Activated naive CD4-positive, alpha-beta T cell treated with Interleukin-2 at 50 U/mL for 16 hours (primary cell): ENCODE data around the gene TSPAN7.

Experiments used
- DNase-seq: peaks from one replicate; pipeline ENCODE4 v3.0.0-alpha.2; 2020

The TSPAN7 gene

DNA sequence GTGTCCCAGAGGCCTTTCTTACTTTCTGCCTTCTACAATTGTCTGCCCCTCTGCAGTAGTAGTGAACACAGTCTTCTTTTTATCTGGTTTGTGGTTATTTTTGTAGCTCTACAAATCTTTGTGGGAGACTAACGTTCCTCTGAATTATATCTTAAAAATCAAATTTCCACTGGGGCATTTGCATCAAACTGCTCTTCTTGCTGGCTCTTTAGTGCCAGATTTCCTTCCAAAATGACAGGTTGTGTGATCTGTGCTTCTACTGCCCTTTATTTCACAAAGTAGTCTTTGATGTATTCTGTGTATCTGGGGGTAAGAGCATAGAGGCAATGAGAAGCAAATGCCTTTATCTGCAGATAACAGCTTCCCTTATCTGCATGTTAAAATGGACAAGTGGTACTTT is 34.5 kb downstream of the TSPAN7 start:
- DNase-seq: no peak

DNA sequence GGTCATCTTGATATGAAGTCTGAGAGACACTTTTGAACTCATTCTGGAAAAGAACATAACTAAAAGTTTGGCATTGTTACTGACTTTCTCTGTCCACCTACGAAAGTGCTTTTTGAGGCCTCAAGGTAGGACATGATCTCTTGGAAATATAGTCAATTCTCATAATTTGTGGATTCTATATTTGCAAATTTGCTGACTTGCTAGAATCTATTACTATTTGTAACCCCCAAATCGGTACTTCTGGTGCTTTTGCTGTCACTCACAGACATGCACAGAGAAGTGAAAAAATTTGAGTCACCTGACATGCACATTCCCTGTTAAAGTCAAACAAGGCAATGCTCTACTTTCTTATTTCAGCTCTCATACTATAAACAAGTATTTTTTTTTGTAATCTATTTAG is 35.6 kb downstream of the TSPAN7 start:
- DNase-seq: no peak

DNA sequence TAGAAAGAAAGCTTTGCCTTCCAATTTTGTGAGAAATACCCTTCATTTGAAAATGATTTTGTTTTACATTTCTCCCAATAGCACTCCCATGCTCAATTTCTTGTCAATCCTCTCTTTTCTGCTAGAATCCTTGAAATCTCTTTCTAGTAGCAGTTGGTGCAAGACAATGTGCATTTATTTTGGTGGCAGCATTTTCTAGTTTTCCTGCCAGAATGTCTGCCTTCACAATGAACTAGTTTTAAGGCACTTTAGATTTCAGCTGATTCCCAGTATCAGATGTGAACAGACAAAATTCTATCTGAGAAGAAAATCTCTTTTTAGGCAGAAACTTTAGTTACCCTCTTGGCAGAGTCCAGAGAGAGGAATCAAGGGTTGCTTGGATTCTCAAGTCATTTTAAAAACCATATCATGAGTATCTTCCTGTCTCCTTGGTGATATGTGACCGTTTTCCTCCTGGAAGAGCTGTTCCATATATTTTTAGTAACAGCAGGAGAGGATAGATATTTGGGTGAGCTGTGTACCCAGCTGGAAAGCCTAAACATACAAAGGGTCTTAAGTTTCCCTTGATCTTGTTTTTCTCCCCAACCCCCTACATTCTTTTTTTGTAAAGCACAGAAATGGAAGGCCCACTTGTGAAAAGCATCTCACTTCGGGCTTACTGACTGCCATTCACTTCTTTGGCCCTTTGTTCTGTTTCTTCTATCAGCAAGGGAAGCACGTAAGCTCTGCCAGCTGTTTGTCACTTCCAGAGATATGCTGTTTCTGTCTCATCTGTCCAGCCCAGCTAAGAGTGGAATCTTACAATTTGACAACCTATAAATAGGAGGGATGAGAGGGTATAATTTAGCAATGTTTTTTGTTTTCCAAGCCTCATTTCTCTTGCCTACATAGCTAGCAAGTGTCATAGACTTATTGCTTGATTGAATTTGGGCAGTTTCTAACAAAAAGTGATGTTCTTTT is 38.7 kb downstream of the TSPAN7 start:
- DNase-seq: no peak

DNA sequence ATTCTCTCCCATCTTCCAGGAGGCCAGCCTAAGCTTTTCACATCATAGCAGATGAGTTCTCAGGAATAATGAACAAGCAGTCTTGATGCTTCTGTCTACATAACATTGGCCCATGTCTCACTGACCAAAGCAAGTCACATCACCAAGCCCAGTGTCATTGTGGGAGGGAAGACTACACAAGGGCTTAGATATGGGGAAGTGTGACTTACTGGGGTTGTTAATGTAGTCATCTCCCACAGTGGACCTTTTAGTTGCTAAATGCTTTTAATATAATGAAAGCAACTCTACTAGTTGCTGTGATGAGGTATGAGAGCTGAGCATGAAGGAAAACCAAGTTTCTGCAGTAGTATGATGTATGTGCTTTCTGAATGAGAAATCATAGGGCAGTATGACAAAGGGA is 40.5 kb downstream of the TSPAN7 start:
- no peak for DNase-seq

DNA sequence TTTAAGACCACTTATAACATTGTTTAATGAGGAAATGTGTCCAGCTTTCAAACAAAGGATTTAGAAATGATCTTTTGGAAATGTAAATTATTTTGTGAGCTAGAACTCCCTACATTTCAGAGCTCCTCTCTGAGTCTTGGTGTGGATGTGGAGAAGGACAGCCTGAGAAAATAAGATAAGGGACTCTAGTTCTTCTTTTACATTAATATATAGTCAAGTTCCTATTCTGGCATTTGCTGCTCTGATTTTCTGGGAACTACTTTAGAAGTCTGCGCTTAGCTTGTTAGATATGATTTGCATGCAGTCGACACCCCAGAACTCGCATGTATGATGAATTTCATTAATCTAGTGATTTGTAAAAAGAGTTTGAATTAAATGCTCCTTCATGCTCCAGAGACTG is 45.5 kb downstream of the TSPAN7 start:
- no peak for DNase-seq

DNA sequence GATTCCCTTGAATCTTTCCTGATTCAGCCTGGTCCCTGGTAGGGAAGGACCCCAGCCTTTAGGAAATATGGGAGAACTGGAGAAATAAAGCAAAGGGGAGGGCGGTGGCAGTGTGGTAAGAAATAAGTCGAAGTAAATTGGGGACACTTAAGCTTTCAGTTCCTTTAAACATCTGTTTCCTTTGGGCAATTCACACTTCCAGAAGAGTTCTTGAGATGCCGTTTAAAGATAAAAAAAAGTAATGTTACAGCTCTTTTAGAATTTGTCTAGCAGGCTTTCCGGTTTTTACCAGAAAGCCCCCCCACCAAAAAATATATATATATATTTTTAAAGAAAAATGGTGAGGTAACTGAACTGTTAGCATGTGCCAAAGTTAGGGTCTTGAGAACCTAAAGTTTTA is 46.6 kb downstream of the TSPAN7 start:
- DNase-seq: no peak

DNA sequence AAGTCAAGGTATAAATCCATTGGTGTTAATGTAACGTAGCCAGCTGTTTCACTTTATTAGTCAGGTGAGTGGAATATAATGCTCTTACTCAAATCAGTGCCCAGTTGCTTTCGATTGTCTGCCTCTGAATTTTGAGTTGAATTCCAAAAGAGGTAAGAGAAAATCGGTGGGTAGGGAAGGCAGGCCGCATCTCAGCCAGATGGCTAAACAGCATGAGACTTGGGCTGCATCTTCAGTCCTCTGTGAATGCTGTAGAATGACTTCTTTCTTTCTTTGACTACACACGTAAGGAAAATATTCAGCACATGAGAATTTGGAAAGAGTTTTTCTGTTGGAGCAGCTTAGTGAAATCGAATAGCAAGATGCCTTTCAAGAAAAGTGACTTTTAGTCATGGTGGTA is 49.5 kb downstream of the TSPAN7 start:
- DNase-seq: no peak

DNA sequence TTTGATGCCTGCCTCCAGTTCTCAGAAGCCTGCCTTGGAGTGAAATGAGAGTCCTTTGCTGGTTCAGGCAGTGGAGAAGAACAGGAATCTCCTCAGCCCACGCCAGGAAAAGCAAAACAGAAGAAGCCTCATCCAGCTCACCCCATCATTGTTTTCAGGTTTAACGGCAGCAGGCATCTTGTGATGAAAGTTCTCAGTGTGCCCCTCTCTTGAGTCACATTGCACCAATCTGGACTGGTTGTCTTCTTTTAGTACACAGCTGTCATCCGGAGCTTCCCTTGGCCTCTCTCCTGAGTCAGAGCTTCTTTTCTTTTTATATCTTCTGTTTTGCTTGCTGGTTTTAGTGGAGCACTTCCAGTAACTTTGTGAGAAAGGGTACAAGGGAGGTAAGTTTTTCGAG is 50.9 kb downstream of the TSPAN7 start:
- DNase-seq: no peak

DNA sequence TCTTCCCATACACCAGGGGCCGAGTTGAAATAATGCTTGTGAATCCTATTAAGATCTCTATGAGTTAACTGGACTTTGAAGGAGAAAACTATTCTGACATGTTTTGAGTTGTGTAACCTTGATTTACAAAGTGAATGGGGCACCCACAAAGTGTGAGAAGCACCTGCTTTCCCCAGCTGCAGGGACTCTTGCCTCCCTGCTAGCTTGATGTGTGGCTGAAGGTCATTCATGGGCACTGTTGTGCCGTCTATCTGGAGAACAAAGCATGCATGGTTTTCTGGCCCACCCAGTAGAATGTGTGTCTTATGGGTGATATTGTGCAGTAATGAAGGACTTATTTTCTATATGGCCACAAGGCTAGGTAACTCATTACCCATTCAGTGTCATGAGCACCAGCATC is 53.1 kb downstream of the TSPAN7 start:
- DNase-seq: no peak

DNA sequence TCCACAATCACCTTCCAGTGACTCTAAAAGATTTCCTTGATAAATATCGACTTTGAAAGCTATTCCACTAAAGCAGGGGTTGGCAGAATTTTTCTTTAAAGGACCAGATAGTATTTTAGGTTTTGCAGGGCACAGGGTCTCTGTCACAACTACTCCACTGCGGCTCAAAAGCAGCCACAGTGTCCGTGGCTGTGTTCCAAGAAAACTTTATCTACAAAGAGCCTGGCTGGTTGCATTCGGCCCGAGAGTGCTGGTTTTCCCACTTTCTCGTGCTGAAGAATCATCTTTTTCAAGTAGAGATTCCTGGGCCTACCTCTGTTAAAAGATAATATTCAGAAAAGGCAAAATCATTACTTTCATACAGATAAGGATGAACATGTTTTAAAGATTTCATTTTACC is 55.6 kb downstream of the TSPAN7 start:
- no peak for DNase-seq

DNA sequence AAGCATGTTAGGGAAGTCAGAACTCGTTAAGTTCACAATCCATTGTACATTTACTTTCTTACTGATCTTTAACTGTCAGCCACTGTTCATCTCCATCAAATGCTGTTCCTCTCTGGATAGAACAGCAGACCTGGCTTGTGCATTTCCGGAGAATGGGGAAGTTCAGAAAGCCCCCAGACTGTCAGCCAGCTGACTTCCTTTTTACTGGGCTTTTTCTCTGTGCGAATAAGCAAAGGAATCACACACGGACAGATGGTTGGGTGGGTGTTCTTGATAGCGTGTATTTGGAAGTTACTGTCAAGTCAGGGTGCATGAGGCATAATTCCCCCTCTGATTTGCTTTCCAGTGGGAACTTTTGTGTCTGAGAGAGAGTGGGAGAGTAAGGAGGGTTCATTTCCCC is 56.8 kb downstream of the TSPAN7 start:
- DNase-seq: no peak

DNA sequence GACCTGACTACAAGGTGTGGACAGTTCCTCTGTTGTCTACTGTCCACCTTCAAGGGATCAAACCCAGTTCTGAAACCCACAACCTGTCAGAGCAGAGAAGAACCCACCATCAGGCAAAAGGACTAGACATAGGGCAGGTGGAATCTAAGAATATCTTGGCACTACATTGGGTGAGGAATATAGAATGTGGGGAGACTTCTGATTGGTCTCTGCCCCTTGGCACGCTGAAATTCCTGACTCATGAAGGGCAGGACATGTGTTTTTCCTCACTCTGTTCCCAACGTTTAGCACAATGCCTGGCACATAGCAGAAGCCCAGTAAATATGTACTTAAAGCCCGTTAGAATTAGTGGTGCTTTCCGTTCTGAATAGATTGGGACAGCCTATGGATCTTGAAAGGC is 59.3 kb downstream of the TSPAN7 start:
- no peak for DNase-seq

DNA sequence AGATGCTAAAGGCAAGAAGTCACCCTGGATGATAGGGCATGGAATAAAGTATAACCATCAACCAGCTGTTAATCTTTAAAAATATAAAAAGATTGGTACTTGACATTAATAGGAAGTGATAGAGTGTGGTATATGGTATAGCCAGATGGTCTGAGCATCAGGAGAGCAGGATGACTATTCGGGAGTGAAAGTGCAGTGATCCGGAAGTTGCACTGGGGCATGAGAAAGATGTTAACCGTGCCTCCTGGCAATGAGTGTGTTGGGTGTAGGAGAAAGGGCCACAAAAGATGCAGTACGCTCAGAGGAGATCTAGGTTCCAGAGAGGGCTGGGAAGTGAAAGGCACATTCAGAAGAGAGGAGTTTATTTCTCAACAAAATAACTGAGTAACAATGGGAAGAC is 65.0 kb downstream of the TSPAN7 start:
- DNase-seq: no peak

DNA sequence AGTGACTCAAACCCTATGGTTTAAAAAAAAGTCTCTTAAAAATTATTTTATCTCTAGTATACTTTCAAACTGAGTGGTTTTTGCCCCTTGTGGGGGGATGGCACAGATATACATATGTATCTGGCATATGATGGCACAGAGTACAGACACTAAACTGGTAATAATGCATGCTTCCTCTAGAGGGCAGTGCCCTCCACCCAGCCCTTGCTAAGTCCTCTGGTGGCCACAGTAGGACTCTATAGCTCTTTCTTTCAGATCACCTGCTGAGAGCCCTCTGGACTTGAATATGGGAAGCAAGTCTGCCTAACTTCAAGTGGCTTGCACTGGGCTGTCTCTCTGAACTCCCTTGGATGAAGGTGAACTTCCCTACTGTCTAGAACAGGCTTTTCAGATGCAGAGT is 66.3 kb downstream of the TSPAN7 start:
- DNase-seq: peak; percentile 1

DNA sequence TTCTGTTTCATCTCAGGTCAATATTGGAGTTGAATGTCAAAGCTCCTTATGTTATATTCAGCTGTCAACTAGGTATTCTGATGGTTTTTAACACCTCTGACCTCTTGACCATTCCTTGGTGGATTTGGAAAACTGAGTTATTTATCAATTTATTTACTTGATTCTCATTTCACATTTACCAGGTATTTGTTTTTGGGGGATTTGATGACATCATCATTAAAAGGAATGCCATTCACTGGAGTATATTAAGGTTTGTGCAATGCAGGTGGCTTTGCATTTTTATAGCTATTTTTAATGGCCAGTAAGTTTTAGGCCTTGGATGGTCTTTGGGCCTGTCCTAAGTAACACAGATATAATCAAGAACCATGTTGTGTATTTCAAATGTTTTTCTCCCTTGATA is 67.2 kb downstream of the TSPAN7 start:
- no peak for DNase-seq

DNA sequence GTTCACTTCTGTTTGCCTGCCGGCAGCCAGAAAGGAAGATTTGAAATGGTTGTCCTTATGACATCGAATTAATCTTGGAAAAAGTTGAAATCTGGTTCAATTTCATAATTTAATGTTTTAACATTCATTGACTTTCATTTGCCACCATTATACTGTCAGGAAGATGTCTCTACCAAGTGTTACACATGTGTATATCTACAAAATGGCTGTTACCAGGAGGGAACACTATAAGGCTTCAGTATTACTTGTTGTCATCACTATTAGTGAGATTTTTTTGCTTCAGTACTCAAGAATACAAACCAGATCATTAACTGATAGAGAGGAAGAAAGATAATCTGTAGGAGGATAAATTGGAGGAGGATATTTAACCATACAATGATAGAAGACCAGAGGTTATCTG is 71.2 kb downstream of the TSPAN7 start:
- no peak for DNase-seq

DNA sequence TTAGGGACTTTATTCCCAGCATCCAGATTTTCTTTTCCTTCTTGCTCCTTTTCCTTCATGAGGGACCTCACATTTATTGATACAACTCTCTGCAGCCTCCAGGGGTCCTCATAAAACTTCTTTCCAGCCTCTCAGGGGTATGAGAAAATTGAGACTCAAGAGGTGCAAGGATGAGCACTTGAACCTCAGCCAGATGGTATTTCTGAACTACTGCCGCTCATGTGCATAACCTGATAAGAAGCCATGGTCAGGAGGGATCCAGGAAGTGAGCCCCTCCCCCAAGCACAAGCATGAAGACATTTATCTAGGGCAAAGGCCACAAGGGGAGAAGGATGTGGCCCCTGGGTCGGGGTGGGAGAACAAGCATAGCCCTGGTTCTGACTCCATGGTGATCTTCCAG is 73.3 kb downstream of the TSPAN7 start:
- no peak for DNase-seq

DNA sequence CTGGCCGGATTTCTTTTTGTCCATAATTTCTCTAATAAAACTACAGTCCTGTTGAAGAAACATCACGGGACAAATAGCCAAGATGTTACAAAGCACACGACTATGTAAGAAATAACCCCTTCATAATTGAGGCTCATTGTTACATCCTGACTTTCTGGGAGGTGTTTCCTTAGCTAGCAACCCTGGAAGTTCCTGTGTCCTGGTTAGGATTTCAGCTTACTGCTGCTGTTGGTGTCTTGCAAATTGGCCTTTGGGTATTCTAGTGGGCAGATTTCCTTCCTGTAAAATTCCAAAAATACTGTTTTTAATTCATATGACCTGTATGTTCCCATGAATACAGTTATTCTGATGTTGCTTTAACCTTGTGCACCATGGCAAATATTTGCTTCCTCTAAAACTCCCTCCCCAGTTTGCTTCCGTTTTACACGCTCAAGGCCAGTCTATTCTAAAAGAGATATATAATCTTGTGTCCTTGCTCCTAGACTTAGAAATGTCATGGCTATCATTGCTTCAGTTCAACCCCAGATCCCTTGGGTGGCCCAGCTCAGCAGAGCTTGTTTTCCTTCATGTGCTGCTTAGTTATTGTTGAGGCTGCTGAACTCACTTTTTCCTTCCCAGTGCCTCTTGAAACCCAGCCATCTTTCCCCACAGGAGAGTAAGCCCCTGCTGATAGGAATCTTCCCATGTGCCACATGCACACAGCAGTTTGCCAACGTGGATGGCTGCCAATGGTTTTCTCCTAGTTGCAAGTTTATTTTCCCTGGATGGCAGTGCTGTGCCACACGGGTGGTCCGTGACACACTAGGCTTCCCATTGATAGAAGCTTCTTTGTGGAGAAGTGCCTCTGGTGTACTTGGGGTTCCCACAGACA is 75.8 kb downstream of the TSPAN7 start:
- no peak for DNase-seq

DNA sequence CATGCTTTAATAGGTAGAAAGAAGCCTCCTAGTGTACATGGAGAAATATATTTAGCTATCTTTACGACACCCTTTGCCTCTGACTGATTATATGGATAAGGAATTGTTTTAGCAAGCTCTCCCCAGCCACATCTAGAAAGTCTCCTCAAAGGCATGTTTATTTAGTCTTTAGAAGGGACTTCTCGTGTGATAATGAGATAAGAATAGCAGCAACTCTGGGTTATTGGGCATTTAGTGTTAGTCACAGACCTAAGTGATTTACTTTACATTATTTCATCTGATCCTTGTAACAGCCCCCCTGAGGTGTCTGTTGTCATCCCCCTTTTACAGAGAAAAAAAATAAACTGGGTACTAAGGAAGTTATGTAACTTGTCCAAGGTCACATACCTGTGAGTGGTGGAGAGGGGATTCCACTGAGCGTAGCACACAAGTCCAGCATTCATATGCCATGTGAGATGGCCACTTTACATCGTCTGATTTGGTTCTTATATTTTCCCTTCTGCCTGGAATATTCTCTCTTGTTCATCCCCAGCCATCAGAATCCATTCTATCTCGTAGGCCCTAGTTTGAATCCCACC is 77.7 kb downstream of the TSPAN7 start:
- no peak for DNase-seq

DNA sequence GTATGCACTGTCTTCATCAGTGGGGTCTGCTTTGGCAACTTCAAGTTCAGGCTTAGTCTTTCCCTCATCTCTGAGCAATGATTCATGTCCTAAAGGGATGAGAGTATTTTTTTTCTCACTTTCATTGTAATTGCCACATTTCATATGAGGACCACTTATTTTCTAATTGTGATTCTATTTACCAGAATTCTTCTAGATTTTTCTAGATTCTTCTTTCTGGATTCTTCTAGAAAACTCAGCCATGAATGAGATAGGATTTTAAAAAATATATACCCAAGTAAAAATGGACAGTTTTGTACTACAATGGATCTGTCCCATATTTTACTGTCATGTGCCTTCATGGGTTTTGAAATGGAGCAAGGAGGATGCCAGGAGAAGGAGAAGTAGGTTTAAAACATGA is 78.4 kb downstream of the TSPAN7 start:
- no peak for DNase-seq

DNA sequence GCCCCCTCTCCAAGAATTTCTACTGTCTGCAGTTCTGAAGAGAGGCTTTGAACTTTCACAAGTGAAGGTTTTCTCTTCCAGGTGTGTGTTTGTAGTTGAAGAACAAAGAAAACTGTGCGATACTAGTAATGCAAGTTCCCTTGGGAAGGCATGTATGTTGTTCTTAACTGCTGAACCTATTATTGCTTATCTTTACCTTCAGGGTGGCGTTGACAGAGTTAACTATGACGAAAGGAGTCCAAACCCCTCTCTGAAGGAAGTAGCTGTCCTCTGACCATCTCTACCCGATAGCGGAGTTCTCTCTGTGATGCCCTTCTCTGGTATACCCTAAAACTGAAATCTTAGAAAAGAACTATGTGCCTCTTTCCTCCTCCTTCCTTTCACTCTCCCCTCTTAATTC is 79.9 kb downstream of the TSPAN7 start:
- no peak for DNase-seq

DNA sequence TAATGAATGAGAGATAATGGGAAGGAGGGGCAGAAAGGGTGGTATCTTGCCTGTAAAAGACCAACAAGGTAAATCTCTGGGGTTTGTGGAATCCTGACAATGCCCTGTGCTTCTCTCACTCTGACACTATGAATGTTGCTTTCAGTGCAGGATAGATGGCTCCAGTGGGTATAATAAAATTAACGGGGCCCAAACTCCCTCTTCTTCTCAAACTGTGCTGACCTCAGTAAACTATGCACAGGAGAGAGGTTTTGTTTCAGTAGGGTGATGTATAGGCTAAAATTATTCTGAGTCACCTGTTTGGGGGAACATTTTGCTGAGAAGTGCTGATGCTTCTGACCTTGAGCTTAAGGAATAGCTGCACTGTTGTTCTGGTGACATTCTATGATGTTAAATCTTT is 82.6 kb downstream of the TSPAN7 start:
- no peak for DNase-seq

DNA sequence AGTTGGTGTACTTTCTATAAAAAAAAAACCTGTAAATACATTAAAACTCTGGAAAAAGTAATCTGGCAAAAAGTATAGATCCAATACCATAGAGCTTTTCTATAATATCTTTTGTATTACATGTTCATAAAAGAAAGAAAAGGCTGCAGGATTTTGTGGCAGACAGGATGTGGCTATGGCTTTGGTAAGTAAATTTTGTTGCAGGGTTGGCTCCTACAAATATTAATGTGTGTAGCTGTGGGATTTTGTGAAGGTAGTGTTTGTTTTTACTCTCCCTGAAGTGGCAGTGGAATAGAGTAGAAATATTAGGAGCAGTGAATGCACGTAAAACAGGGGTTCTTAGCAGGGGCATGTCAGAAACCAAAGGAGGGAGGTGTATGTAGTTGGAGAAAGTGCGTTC is 84.8 kb downstream of the TSPAN7 start:
- DNase-seq: no peak

DNA sequence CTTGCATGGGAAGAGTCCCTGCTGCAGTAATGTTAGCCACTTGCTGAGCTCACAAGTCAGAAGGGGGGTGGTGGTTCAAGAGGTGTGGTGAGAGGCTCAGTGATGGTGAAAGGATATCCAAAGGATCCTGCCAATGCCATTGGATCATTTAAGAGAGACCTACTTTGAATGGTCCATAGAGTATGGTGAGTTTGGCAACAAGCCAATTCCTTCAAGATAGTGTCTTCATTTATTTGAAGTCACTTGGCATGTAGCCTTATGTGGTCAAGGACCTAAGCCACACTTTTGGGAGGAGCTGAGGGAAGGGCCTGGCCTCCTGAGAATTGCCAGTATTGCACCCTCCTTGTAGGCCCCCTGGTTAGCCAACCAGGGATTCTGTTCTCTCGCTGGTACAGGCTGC is 87.9 kb downstream of the TSPAN7 start:
- DNase-seq: no peak
